HCT116 (cell line): ENCODE results near the gene MBTD1. TPM values are rescaled to one million over a fixed set of nuclear protein-coding genes. Genes with fewer than 3 reads are reported as not detected.

ENCODE experiments used
- ATAC-seq: fragments of 200-7000 bp; cut with Tn5 transposase; 2 replicates; pipeline ENCODE4 v1.9.1; 2020; ENCODE audit warnings: mild to moderate bottlenecking, moderate library complexity
- BruUV-seq: library from RNA; stranded (reverse); fragments of 400-500 nt; replicated peaks from 2 replicates; lab custom pipeline; 2021; lab: Mats Ljungman, UMichigan
- CTCF ChIA-PET: fragments of 300-600 bp; sonication (Branson Sonifier 250); formaldehyde crosslinking; loops from one replicate; lab custom pipeline; 2021; ENCODE audit warnings: antibody characterized with exemption; lab: Charles Lee
- POLR2A ChIA-PET: fragments of 300-600, 350-600 bp; sonication (Branson Sonifier 250); formaldehyde crosslinking; loops from one replicate; lab custom pipeline; 2021; ENCODE audit warnings: antibody characterized with exemption; lab: Charles Lee
- RAD21 ChIA-PET, 2 experiments: fragments of 300-600 bp; sonication (Branson Sonifier 250); formaldehyde crosslinking; loops; one replicate each; lab custom pipeline; 2023; ENCODE audit warnings: low total read pairs in 2 of 2; ENCODE audit not compliant: uncharacterized antibody in 2 of 2, unreplicated experiment in 2 of 2, low non-redundant PET in 1 of 2; lab: Charles Lee
- DNase-seq: peaks from one replicate; pipeline ENCODE4 v3.0.0-alpha.2; 2010; ENCODE audit warnings: low read depth, low spot score
- H2AFZ ChIP-seq: fragments of 200-600 bp; shearing (Covaris generic), sonication (generic); 2 replicates; pipeline ENCODE4 v1.6.1; 2017; ENCODE audit warnings: low read depth, mixed run types, mixed read lengths, antibody characterized with exemption, low read length; ENCODE audit not compliant: poor library complexity, severe bottlenecking
- H3K27ac ChIP-seq: 2 replicates; pipeline ENCODE4 v1.5.1; 2012; ENCODE audit warnings: low read depth, low read length
- H3K27me3 ChIP-seq: fragments of 200-600 bp; sonication (generic); 2 replicates; pipeline ENCODE4 v1.6.1; 2016; ENCODE audit warnings: mixed run types, low read length, mixed read lengths; ENCODE audit not compliant: insufficient read depth
- H3K36me3 ChIP-seq, 2 experiments: fragments of 200-500 bp in 1 of 2; fragments of 200-600 bp in 1 of 2; sonication (Bioruptor generic) in 1 of 2; sonication (generic) in 1 of 2; 2 replicates each; pipeline versions ENCODE4 v1.5.1 to v1.6.1; 2014 to 2016; ENCODE audit warnings: low read length in 2 of 2, inconsistent platforms in 1 of 2, mixed read lengths in 1 of 2, mixed run types in 1 of 2; ENCODE audit not compliant: insufficient read depth in 2 of 2, control insufficient read depth in 1 of 2
- H3K4me1 ChIP-seq, 2 experiments: fragments of 200-600 bp in 1 of 2; sonication (generic) in 1 of 2; 2 replicates each; pipeline versions ENCODE4 v1.5.1 to v1.6.1; 2012 to 2017; ENCODE audit warnings: low read length in 2 of 2, inconsistent platforms in 1 of 2, mild to moderate bottlenecking in 1 of 2, mixed read lengths in 1 of 2, mixed run types in 1 of 2, moderate library complexity in 1 of 2; ENCODE audit not compliant: insufficient read depth in 2 of 2, control insufficient read depth in 1 of 2
- H3K4me2 ChIP-seq: fragments of 200-600 bp; sonication (generic); 2 replicates; pipeline ENCODE4 v1.6.1; 2017; ENCODE audit warnings: mixed run types, low read length, mixed read lengths
- H3K4me3 ChIP-seq, 2 experiments: fragments of 200-600 bp in 1 of 2; sonication (generic) in 1 of 2; replicated peaks in 1 of 2; 2 replicates each; pipeline ENCODE4 v1.5.1; 2011 to 2016; ENCODE audit warnings: low read length in 2 of 2, control low read depth in 1 of 2, low read depth in 1 of 2, mild to moderate bottlenecking in 1 of 2, mixed read lengths in 1 of 2, mixed run types in 1 of 2
- H3K79me2 ChIP-seq: fragments of 200-600 bp; sonication (generic); 2 replicates; pipeline ENCODE4 v1.6.1; 2017; ENCODE audit warnings: mild to moderate bottlenecking, mixed run types, low read length, moderate library complexity, mixed read lengths; ENCODE audit not compliant: insufficient read depth
- H3K9ac ChIP-seq: fragments of 200-600 bp; sonication (generic); 2 replicates; pipeline ENCODE4 v1.6.1; 2016; ENCODE audit warnings: low read length, mixed read lengths
- H3K9me2 ChIP-seq: fragments of 200-600 bp; sonication (generic), shearing (Covaris generic); 2 replicates; pipeline ENCODE4 v1.6.1; 2017; ENCODE audit warnings: mixed run types, mild to moderate bottlenecking, moderate library complexity; ENCODE audit not compliant: insufficient read depth
- H3K9me3 ChIP-seq, 2 experiments: fragments of 200-500 bp in 1 of 2; fragments of 200-600 bp in 1 of 2; sonication (Bioruptor generic) in 1 of 2; sonication (generic) in 1 of 2; 2 replicates each; pipeline ENCODE4 v1.6.1; 2014 to 2017; ENCODE audit warnings: low read length in 2 of 2, mixed read lengths in 2 of 2, inconsistent platforms in 1 of 2, low read depth in 1 of 2, mild to moderate bottlenecking in 1 of 2, mixed run types in 1 of 2, moderate library complexity in 1 of 2; ENCODE audit not compliant: control insufficient read depth in 1 of 2, insufficient read depth in 1 of 2
- H4K20me1 ChIP-seq: fragments of 200-600 bp; sonication (generic), shearing (Covaris generic); 2 replicates; pipeline ENCODE4 v1.6.1; 2017; ENCODE audit warnings: mixed run types, mild to moderate bottlenecking, moderate library complexity; ENCODE audit not compliant: insufficient read depth
- ATF3 ChIP-seq: IDR thresholded peaks from 2 replicates; pipeline ENCODE4 v1.6.1; 2012
- CBX3 ChIP-seq: IDR thresholded peaks from 2 replicates; pipeline ENCODE4 v1.6.1; 2012; ENCODE audit warnings: low read depth
- CEBPB ChIP-seq: IDR thresholded peaks from 2 replicates; pipeline ENCODE4 v1.6.1; 2012; ENCODE audit warnings: low read depth
- EGR1 ChIP-seq: IDR thresholded peaks from 2 replicates; pipeline ENCODE4 v1.6.1; 2012; ENCODE audit warnings: low read depth
- ELF1 ChIP-seq: IDR thresholded peaks from 2 replicates; pipeline ENCODE4 v1.6.1; 2012; ENCODE audit warnings: low read depth, borderline replicate concordance
- EZH2 ChIP-seq: fragments of 200-600 bp; sonication (generic); IDR thresholded peaks from 2 replicates; pipeline ENCODE4 v1.6.1; 2017; ENCODE audit warnings: antibody characterized with exemption, mixed run types
- EZH2phosphoT487 ChIP-seq: fragments of 200-600 bp; IDR thresholded peaks from 2 replicates; pipeline ENCODE4 v1.6.1; 2018; ENCODE audit warnings: antibody characterized with exemption, borderline replicate concordance
- JUND ChIP-seq: IDR thresholded peaks from 2 replicates; pipeline ENCODE4 v1.6.1; 2012
- MAX ChIP-seq: IDR thresholded peaks from 2 replicates; pipeline ENCODE4 v1.6.1; 2012
- REST ChIP-seq: IDR thresholded peaks from 2 replicates; pipeline ENCODE4 v1.6.1; 2012; ENCODE audit warnings: low read depth
- SIN3A ChIP-seq: IDR thresholded peaks from 2 replicates; pipeline ENCODE4 v1.6.1; 2012; ENCODE audit warnings: low read depth
- SP1 ChIP-seq: IDR thresholded peaks from 2 replicates; pipeline ENCODE4 v1.6.1; 2012; ENCODE audit warnings: low read depth
- SRF ChIP-seq: IDR thresholded peaks from 2 replicates; pipeline ENCODE4 v1.6.1; 2012; ENCODE audit warnings: low read depth
- YY1 ChIP-seq: IDR thresholded peaks from 2 replicates; pipeline ENCODE4 v1.6.1; 2011; ENCODE audit warnings: low read length, low read depth, moderate library complexity, mild to moderate bottlenecking; ENCODE audit not compliant: insufficient replicate concordance; ENCODE audit errors: extremely low read depth
- ZBTB33 ChIP-seq: IDR thresholded peaks from 2 replicates; pipeline ENCODE4 v1.6.1; 2011; ENCODE audit warnings: mild to moderate bottlenecking, low read length, moderate library complexity; ENCODE audit not compliant: insufficient replicate concordance; ENCODE audit errors: extremely low read depth
- ZFX ChIP-seq: fragments of 450-650 bp; IDR thresholded peaks from 2 replicates; pipeline ENCODE4 v1.6.1; 2017
- ZNF274 ChIP-seq: fragments of 200-500 bp; sonication (Bioruptor generic); IDR thresholded peaks from 2 replicates; pipeline ENCODE4 v1.6.1; 2014; ENCODE audit warnings: mild to moderate bottlenecking, low read depth, low read length, inconsistent platforms
- intact Hi-C: fragments of 100-400 bp; cut with micrococcal nuclease; formaldehyde crosslinking; loops from 2 replicates; pipeline ENCODE4 v1.10.0; 2022
- total RNA-seq: library from RNA; stranded (reverse); gene quantifications from one replicate; pipeline ENCODE4 v1.2.1, GENCODE V29; 2021; ENCODE audit not compliant: unreplicated experiment

Gene MBTD1
- total RNA-seq, 1 experiment from 2014 or later, result 27.3 TPM

GRCh38 chr17:51234162-51234561 is 25.7 kb downstream of the MBTD1 start:
- no peak overlapping the region for H3K4me3 ChIP-seq
- H3K4me1 ChIP-seq, result peaks cover 0 to 13% of the 10 kb centered on the region in 2 experiments; a peak in 2 of 4 replicates
- H2AFZ ChIP-seq, result no peak overlapping the region
- ChIA-PET RAD21 (no interaction called here), POLR2A (no interaction called here), CTCF (no interaction called here)
- H3K9ac ChIP-seq, result no peak overlapping the region
- intact Hi-C loops, result no loop called here
- no peaks in the 10 kb centered on the region for H3K27me3 ChIP-seq
- no peak overlapping the region; the same call in 1 of the 2 replicates for H3K4me2 ChIP-seq
- H3K27ac ChIP-seq, result no peak overlapping the region
- DNase-seq (no peak), ATAC-seq (0 out of 2 replicates have a peak, but pooled peaks have one; percentile 32)
- no peaks in the 10 kb centered on the region for H3K9me2 ChIP-seq
- H4K20me1 ChIP-seq, result no peaks in the 10 kb centered on the region; the same call in 1 of the 2 replicates
- no peaks in the 10 kb centered on the region for H3K36me3 ChIP-seq
- peaks cover 95% of the 10 kb centered on the region for H3K79me2 ChIP-seq
- TF ChIP-seq EZH2phosphoT487 (no peak), ZNF274 (no peak), EZH2 (no peak), SP1 (no peak), EGR1 (no peak)
- no peaks in the 10 kb centered on the region for H3K9me3 ChIP-seq
- BruUV-seq, result no TSS peak

- ChIA-PET RAD21 (no interaction called here), CTCF (no interaction called here), POLR2A (no interaction called here)
- no TSS peak for BruUV-seq
- H3K9me2 ChIP-seq, result no peaks in the 10 kb centered on the region
- H3K27me3 ChIP-seq, result no peaks in the 10 kb centered on the region
- H4K20me1 ChIP-seq, result no peaks in the 10 kb centered on the region; the same call in 1 of the 2 replicates
- H3K27ac ChIP-seq, result no peak overlapping the region
- ATAC-seq (no peak), DNase-seq (no peak)
- no peak overlapping the region for H3K4me2 ChIP-seq
- no peaks in the 10 kb centered on the region for H3K9me3 ChIP-seq
- no peaks in the 10 kb centered on the region for H3K36me3 ChIP-seq
- H3K4me3 ChIP-seq, result no peak overlapping the region
- intact Hi-C loops, result no loop called here
- H3K9ac ChIP-seq, result no peak overlapping the region
- peaks cover 14 to 31% of the 10 kb centered on the region in 2 experiments for H3K4me1 ChIP-seq
- peaks cover 92% of the 10 kb centered on the region for H3K79me2 ChIP-seq
- H2AFZ ChIP-seq, result no peak overlapping the region
- TF ChIP-seq ZNF274 (no peak), EZH2phosphoT487 (no peak), CEBPB (no peak), ZBTB33 (no peak), CBX3 (no peak), ELF1 (no peak), SRF (no peak), JUND (no peak), SIN3A (no peak), ATF3 (no peak), MAX (no peak), ZFX (no peak), REST (no peak), YY1 (no peak)
Measured at GRCh38 chr17:51231999-51232398, 27.9 kb downstream of the MBTD1 start.
